ENCODE results near the gene MYD88.
A peak's percentile ranks its signal among the peaks of the same experiment; 100 is the strongest.
"Not testable (repeated sequence)": the region's sequence is repeated elsewhere in the genome, so short reads cannot be mapped to it uniquely, and the experiment has no call there.

The MYD88 gene

GRCh38 chr3:38157595-38157994 lies 19.1 kb downstream of the MYD88 start:
- H3K4me3 ChIP-seq = no peak overlapping the region
- peak overlapping the region in 1 of 21 experiments; percentile 11 for H3K27ac ChIP-seq

GRCh38 chr3:38158472-38158871 lies 20.0 kb downstream of the MYD88 start:
- H3K27ac ChIP-seq = no peak overlapping the region
- no peak overlapping the region for H3K4me3 ChIP-seq

- not testable (repeated sequence) for H3K4me3 ChIP-seq, H3K27ac ChIP-seq
These were observed 22.2 kb downstream of the MYD88 start for GRCh38 chr3:38160704-38161103.

GRCh38 chr3:38163117-38163840 lies 24.8 kb downstream of the MYD88 start:
- Histone ChIP-seq H3K4me3 (no peak overlapping the region), H3K27ac (peak overlapping the region in 7 of 21 experiments; percentile 95 to 100 (median 97))

- Histone ChIP-seq H3K4me3 (peak overlapping the region; percentile 54 to 94 (median 81)), H3K27ac (peak overlapping the region; percentile 35 to 100 (median 97))
These were observed 25.6 kb downstream of the MYD88 start for GRCh38 chr3:38163841-38164642.

GRCh38 chr3:38164643-38164951 lies 26.1 kb downstream of the MYD88 start:
- Histone ChIP-seq H3K27ac (peak overlapping the region; percentile 35 to 100 (median 97)), H3K4me3 (peak overlapping the region; percentile 54 to 94 (median 81))

GRCh38 chr3:38164952-38165721 lies 26.7 kb downstream of the MYD88 start, which contains the start of gene OXSR1:
TSS of gene OXSR1 (plus strand) at chr3:38165537. CDS start at chr3:38165877, 340 bp downstream.
- Histone ChIP-seq H3K27ac (peak within 1 kb of the TSS; percentile 78 to 100 (median 97)), H3K4me3 (peak within 1 kb of the TSS; percentile 54 to 94 (median 81))

GRCh38 chr3:38165722-38166387 lies 27.4 kb downstream of the MYD88 start:
- H3K4me3 ChIP-seq = peak overlapping the region; percentile 54 to 94 (median 81)

GRCh38 chr3:38167591-38167990 lies 29.1 kb downstream of the MYD88 start:
- Histone ChIP-seq H3K4me3 (no peak overlapping the region), H3K27ac (peak overlapping the region in 4 of 21 experiments; percentile 23 to 60 (median 32))

More at GRCh38 chr3:38165722-38166387, 27.4 kb downstream of the MYD88 start:
- peak overlapping the region; percentile 78 to 100 (median 97) for H3K27ac ChIP-seq

GRCh38 chr3:38168151-38169026 lies 29.9 kb downstream of the MYD88 start:
- Histone ChIP-seq H3K27ac (peak overlapping the region in 4 of 21 experiments; percentile 6 to 60 (median 32)), H3K4me3 (no peak overlapping the region)

GRCh38 chr3:38169027-38169317 lies 30.5 kb downstream of the MYD88 start:
- no peak overlapping the region for H3K4me3 ChIP-seq
- H3K27ac ChIP-seq = peak overlapping the region in 3 of 21 experiments; percentile 6 to 60 (median 13)

- Histone ChIP-seq H3K27ac (no peak overlapping the region), H3K4me3 (no peak overlapping the region)
These were observed 32.3 kb downstream of the MYD88 start for GRCh38 chr3:38170722-38171121.

- no peak overlapping the region for H3K27ac ChIP-seq
These were observed 33.2 kb downstream of the MYD88 start for GRCh38 chr3:38171622-38172021.

GRCh38 chr3:38173834-38174418 lies 35.5 kb downstream of the MYD88 start:
- no peak overlapping the region for H3K4me3 ChIP-seq
- peak overlapping the region in 3 of 21 experiments; percentile 2 to 12 (median 3) for H3K27ac ChIP-seq

More at GRCh38 chr3:38171622-38172021, 33.2 kb downstream of the MYD88 start:
- no peak overlapping the region for H3K4me3 ChIP-seq

GRCh38 chr3:38177181-38177580 lies 38.7 kb downstream of the MYD88 start:
- H3K4me3 ChIP-seq = no peak overlapping the region
- H3K27ac ChIP-seq = no peak overlapping the region

GRCh38 chr3:38186781-38187180 lies 48.3 kb downstream of the MYD88 start:
- H3K4me3 ChIP-seq = no peak overlapping the region
- no peak overlapping the region for H3K27ac ChIP-seq

- H3K4me3 ChIP-seq = no peak overlapping the region
- H3K27ac ChIP-seq = no peak overlapping the region
These were observed 52.0 kb downstream of the MYD88 start for GRCh38 chr3:38190481-38190881.
